HepG2 (cell line): Measurements from ENCODE around the gene METTL22. TPM values are rescaled to one million over a fixed set of nuclear protein-coding genes. Genes with fewer than 3 reads are reported as not detected.

ENCODE experiments used
- ATAC-seq: fragments of 200-7000 bp; cut with Tn5 transposase; 3 replicates; pipeline ENCODE4 v1.9.1; 2020; ENCODE audit warnings: mild to moderate bottlenecking, moderate library complexity
- BruUV-seq: library from RNA; stranded (reverse); fragments of 400-500 nt; replicated peaks from 2 replicates; lab custom pipeline; 2021; lab: Mats Ljungman, UMichigan
- CTCF ChIA-PET: fragments of 300-600 bp; formaldehyde crosslinking; extraction: SDS; loops from one replicate; lab custom pipeline; 2021; ENCODE audit warnings: low total read pairs, inconsistent platforms, low intra/inter-chr PET ratio; lab: Yijun Ruan, JAX
- POLR2A ChIA-PET: fragments of 350-600 bp; sonication (Branson Sonifier 250); formaldehyde crosslinking; loops from one replicate; lab custom pipeline; 2020; ENCODE audit warnings: antibody characterized with exemption, inconsistent platforms; lab: Yijun Ruan, JAX
- DNase-seq: peaks from one replicate; pipeline ENCODE4 v3.0.0-alpha.2; 2015; ENCODE audit warnings: low spot score
- FAIRE-seq: peaks from 3 replicates; lab custom pipeline; 2011; peaks lifted over from hg19 to GRCh38; lab: Jason Lieb, UNC
- H2AFZ ChIP-seq: one replicate; pipeline ENCODE4 v1.6.1; 2011; ENCODE audit warnings: low read length, inconsistent platforms
- H3K27ac ChIP-seq: fragments of 300-600 bp; 3 replicates; pipeline ENCODE4 v1.8.0; 2011; ENCODE audit warnings: mixed run types, mild to moderate bottlenecking, mixed read lengths, low read length, inconsistent platforms; ENCODE audit not compliant: insufficient read depth; ENCODE audit errors: extremely low read length
- H3K27me3 ChIP-seq, 2 experiments: fragments of 200-600 bp in 1 of 2; 2 replicates in 1 of 2; 3 replicates in 1 of 2; pipeline versions ENCODE4 v1.6.0 to v1.8.0; 2011; ENCODE audit warnings: low read length in 2 of 2, mild to moderate bottlenecking in 2 of 2, moderate library complexity in 2 of 2, inconsistent platforms in 1 of 2; ENCODE audit not compliant: insufficient read depth in 2 of 2, control insufficient read depth in 1 of 2
- H3K36me3 ChIP-seq, 2 experiments: fragments of 200-600 bp in 1 of 2; replicated peaks in 1 of 2; 2 replicates in 1 of 2; 3 replicates in 1 of 2; pipeline versions ENCODE4 v1.5.1 to v1.8.0; 2011; ENCODE audit warnings: low read length in 2 of 2, inconsistent platforms in 1 of 2; ENCODE audit not compliant: insufficient read depth in 2 of 2, control insufficient read depth in 1 of 2
- H3K4me1 ChIP-seq: 2 replicates; pipeline ENCODE4 v1.5.1; 2012; ENCODE audit warnings: low read length, inconsistent platforms; ENCODE audit not compliant: insufficient read depth
- H3K4me2 ChIP-seq: 2 replicates; pipeline ENCODE4 v1.6.0; 2011; ENCODE audit warnings: low read depth, low read length, inconsistent platforms
- H3K4me3 ChIP-seq, 3 experiments: fragments of 200-600 bp in 1 of 3; sonication (generic), shearing (Covaris generic) in 1 of 3; replicated peaks in 1 of 3; 2 replicates each; pipeline ENCODE4 v1.5.1; 2011 to 2016; ENCODE audit warnings: low read length in 3 of 3, inconsistent platforms in 2 of 3, low read depth in 2 of 3, mild to moderate bottlenecking in 2 of 3, control low read depth in 1 of 3, mixed read lengths in 1 of 3; ENCODE audit not compliant: insufficient read depth in 1 of 3
- H3K79me2 ChIP-seq: one replicate; pipeline ENCODE4 v1.6.1; 2011; ENCODE audit warnings: low read length, inconsistent platforms; ENCODE audit not compliant: insufficient read depth
- H3K9ac ChIP-seq: 2 replicates; pipeline ENCODE4 v1.6.0; 2011; ENCODE audit warnings: mild to moderate bottlenecking, low read depth, low read length, inconsistent platforms; ENCODE audit not compliant: insufficient read depth
- H3K9me3 ChIP-seq: 2 replicates; pipeline ENCODE4 v1.5.1; 2012; ENCODE audit warnings: mild to moderate bottlenecking, low read length
- H4K20me1 ChIP-seq: 2 replicates; pipeline ENCODE4 v1.6.0; 2011; ENCODE audit warnings: inconsistent platforms, mild to moderate bottlenecking, low read length, moderate library complexity; ENCODE audit not compliant: insufficient read depth
- AKNA ChIP-seq: sonication (generic); formaldehyde crosslinking; IDR thresholded peaks from 2 replicates; pipeline ENCODE4 v1.4.0; 2020; ENCODE audit warnings: missing genetic modification reagents, borderline replicate concordance
- WGBS: methylation state at CpG from one replicate; pipeline ENCODE4 v1.1.6; 2017; ENCODE audit warnings: low lambda C conversion rate; 5-methylcytosine and 5-hydroxymethylcytosine counted together
- in situ Hi-C: cut with HindIII; loops from 2 replicates; pipeline ENCODE4 v1.10.0; 2017; ENCODE audit warnings: low pct_unique_long_range_greater_than_20kb; ENCODE audit not compliant: extremely low pct_ligation_motif_present
- intact Hi-C: fragments of 100-400 bp; cut with micrococcal nuclease; formaldehyde crosslinking; loops from one replicate; pipeline ENCODE4 v1.10.0; 2022; ENCODE audit not compliant: unreplicated experiment
- polyA plus RNA-seq, 8 experiments: library from polyadenylated mRNA; depleted of rRNA in 3 of 8; stranded (reverse) in 7 of 8; unstranded in 1 of 8; fragments of >200 nt; fragmentation: Illumina TruSeq in 4 of 8; extraction: Trizol in 4 of 8; gene quantifications; 2 replicates each; pipeline versions ENCODE4 v1.2.1 to v1.2.3, GENCODE V29; 2011 to 2016; ENCODE audit warnings: low read depth in 4 of 8, missing spikeins in 1 of 8, mixed read lengths in 1 of 8; ENCODE audit not compliant: insufficient read depth in 1 of 8
- total RNA-seq, 5 experiments: library from RNA; depleted of rRNA; stranded (reverse); fragments of >200 nt; fragmentation: Illumina TruSeq; extraction: Trizol; gene quantifications; 2 replicates each; pipeline ENCODE4 v1.2.3, GENCODE V29; 2016; ENCODE audit warnings: low read depth in 1 of 5
- TF ChIP-seq, protein P1 (sequence below): sonication (generic); formaldehyde crosslinking; IDR thresholded peaks from 2 replicates; pipeline ENCODE4 v1.4.0; 2020; ENCODE audit warnings: mild to moderate bottlenecking, missing genetic modification reagents, borderline replicate concordance

The METTL22 gene
- total and polyA plus RNA-seq, 2 of the 13 experiments (the other 11 are each of a cell fraction or from before 2014, with no cell fraction given), result 36.2 to 94.8 TPM

DNA sequence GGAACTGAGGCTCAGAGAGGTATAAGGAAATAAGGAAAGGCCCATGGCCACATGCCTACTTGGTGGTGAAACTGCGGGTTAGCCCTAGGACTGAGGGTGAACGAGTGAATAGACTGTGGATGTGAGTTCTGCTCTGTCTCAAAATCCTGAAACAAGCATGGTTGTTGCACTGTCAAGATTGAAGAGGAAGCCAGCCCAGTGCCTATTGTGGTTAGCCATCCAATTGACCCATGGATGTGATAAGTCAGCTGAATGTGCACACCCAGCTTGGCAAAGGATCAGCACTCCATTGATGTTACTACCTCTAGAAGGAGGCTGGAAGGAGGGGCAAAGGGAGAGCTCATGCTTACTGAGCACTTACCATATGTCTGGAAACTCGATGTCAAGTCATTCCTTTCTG is 35.6 kb upstream of the METTL22 start:
- no peak overlapping the region for H3K9ac ChIP-seq
- TF ChIP-seq, protein P1, sequence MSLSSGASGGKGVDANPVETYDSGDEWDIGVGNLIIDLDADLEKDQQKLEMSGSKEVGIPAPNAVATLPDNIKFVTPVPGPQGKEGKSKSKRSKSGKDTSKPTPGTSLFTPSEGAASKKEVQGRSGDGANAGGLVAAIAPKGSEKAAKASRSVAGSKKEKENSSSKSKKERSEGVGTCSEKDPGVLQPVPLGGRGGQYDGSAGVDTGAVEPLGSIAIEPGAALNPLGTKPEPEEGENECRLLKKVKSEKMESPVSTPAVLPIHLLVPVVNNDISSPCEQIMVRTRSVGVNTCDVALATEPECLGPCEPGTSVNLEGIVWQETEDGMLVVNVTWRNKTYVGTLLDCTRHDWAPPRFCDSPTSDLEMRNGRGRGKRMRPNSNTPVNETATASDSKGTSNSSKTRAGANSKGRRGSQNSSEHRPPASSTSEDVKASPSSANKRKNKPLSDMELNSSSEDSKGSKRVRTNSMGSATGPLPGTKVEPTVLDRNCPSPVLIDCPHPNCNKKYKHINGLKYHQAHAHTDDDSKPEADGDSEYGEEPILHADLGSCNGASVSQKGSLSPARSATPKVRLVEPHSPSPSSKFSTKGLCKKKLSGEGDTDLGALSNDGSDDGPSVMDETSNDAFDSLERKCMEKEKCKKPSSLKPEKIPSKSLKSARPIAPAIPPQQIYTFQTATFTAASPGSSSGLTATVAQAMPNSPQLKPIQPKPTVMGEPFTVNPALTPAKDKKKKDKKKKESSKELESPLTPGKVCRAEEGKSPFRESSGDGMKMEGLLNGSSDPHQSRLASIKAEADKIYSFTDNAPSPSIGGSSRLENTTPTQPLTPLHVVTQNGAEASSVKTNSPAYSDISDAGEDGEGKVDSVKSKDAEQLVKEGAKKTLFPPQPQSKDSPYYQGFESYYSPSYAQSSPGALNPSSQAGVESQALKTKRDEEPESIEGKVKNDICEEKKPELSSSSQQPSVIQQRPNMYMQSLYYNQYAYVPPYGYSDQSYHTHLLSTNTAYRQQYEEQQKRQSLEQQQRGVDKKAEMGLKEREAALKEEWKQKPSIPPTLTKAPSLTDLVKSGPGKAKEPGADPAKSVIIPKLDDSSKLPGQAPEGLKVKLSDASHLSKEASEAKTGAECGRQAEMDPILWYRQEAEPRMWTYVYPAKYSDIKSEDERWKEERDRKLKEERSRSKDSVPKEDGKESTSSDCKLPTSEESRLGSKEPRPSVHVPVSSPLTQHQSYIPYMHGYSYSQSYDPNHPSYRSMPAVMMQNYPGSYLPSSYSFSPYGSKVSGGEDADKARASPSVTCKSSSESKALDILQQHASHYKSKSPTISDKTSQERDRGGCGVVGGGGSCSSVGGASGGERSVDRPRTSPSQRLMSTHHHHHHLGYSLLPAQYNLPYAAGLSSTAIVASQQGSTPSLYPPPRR (CRISPR knock-in tag), result no peak
- no peak for TF ChIP-seq AKNA
- FAIRE-seq, result no peak
- no TSS peak for BruUV-seq
- H3K27me3 ChIP-seq, result peaks cover 16 to 54% of the 10 kb centered on the region in 2 experiments; a peak in 4 of 5 replicates
- H3K79me2 ChIP-seq, result no peaks in the 10 kb centered on the region
- DNase-seq, result no peak
- no peak overlapping the region for H3K4me3 ChIP-seq
- no peak for ATAC-seq
- ChIA-PET POLR2A (no interaction called here), CTCF (no interaction called here)
- no peak overlapping the region for H3K4me2 ChIP-seq
- WGBS, result 3% methylated on average over 3 of the region's 3 CpGs
- intact Hi-C loops, result no loop called here
- H3K27ac ChIP-seq, result no peak overlapping the region
- H3K36me3 ChIP-seq, result no peaks in the 10 kb centered on the region
- H3K9me3 ChIP-seq, result no peaks in the 10 kb centered on the region
- peaks cover 29% of the 10 kb centered on the region for H3K4me1 ChIP-seq
- H4K20me1 ChIP-seq, result no peaks in the 10 kb centered on the region
- no peak overlapping the region for H2AFZ ChIP-seq
- in situ Hi-C loops, result no loop called here
